ENCODE data around the gene MTARC2.

The MTARC2 gene

GRCh38 chr1:220759147-220759546, 11.0 kb downstream of the MTARC2 start:
- H3K4me1 ChIP-seq (ENCODE audit: control insufficient read depth, insufficient read depth, low read length), result no peaks in the 10 kb centered on the region
- H3K4me3 ChIP-seq (ENCODE audit: low read length), result no peak overlapping the region
- no peak overlapping the region for H3K27ac ChIP-seq (ENCODE audit: low read depth, low read length)
- no peak overlapping the region for H3K9ac ChIP-seq (ENCODE audit: low read length)
- no peaks in the 10 kb centered on the region for H3K27me3 ChIP-seq (ENCODE audit: control insufficient read depth, insufficient read depth, low read length)
- H3K36me3 ChIP-seq (ENCODE audit: control insufficient read depth, insufficient read depth, low read length), result no peaks in the 10 kb centered on the region

- no peak overlapping the region for H3K9ac ChIP-seq (ENCODE audit: low read length)
- H3K4me1 ChIP-seq (ENCODE audit: control insufficient read depth, insufficient read depth, low read length), result no peaks in the 10 kb centered on the region
- H3K27me3 ChIP-seq (ENCODE audit: control insufficient read depth, insufficient read depth, low read length), result no peaks in the 10 kb centered on the region
- H3K36me3 ChIP-seq (ENCODE audit: control insufficient read depth, insufficient read depth, low read length), result no peaks in the 10 kb centered on the region
- no peak overlapping the region for H3K4me3 ChIP-seq (ENCODE audit: low read length)
- H3K27ac ChIP-seq (ENCODE audit: low read depth, low read length), result no peak overlapping the region
Measured at GRCh38 chr1:220761688-220762427, 13.7 kb downstream of the MTARC2 start.

- no peaks in the 10 kb centered on the region for H3K4me1 ChIP-seq (ENCODE audit: control insufficient read depth, insufficient read depth, low read length)
- no peak overlapping the region for H3K4me3 ChIP-seq (ENCODE audit: low read length)
- H3K9ac ChIP-seq (ENCODE audit: low read length), result no peak overlapping the region
- H3K27ac ChIP-seq (ENCODE audit: low read depth, low read length), result no peak overlapping the region
- H3K36me3 ChIP-seq (ENCODE audit: control insufficient read depth, insufficient read depth, low read length), result peaks cover 3% of the 10 kb centered on the region
- no peaks in the 10 kb centered on the region for H3K27me3 ChIP-seq (ENCODE audit: control insufficient read depth, insufficient read depth, low read length)
Measured at GRCh38 chr1:220764757-220765156, 16.6 kb downstream of the MTARC2 start.

- H3K9ac ChIP-seq (ENCODE audit: low read length), result no peak overlapping the region
- no peak overlapping the region for H3K27ac ChIP-seq (ENCODE audit: low read depth, low read length)
- H3K36me3 ChIP-seq (ENCODE audit: control insufficient read depth, insufficient read depth, low read length), result peaks cover 10% of the 10 kb centered on the region
Measured at GRCh38 chr1:220767312-220768125, 19.4 kb downstream of the MTARC2 start.

GRCh38 chr1:220768126-220768601, 20.0 kb downstream of the MTARC2 start:
- no peak overlapping the region for H3K4me3 ChIP-seq (ENCODE audit: low read length)
- H3K27me3 ChIP-seq (ENCODE audit: control insufficient read depth, insufficient read depth, low read length), result no peaks in the 10 kb centered on the region
- H3K27ac ChIP-seq (ENCODE audit: low read depth, low read length), result peak overlapping the region; percentile 28
- no peak overlapping the region for H3K9ac ChIP-seq (ENCODE audit: low read length)
- no peaks in the 10 kb centered on the region for H3K4me1 ChIP-seq (ENCODE audit: control insufficient read depth, insufficient read depth, low read length)
- H3K36me3 ChIP-seq (ENCODE audit: control insufficient read depth, insufficient read depth, low read length), result peaks cover 10% of the 10 kb centered on the region

More at GRCh38 chr1:220767312-220768125, 19.4 kb downstream of the MTARC2 start:
- H3K4me1 ChIP-seq (ENCODE audit: control insufficient read depth, insufficient read depth, low read length), result no peaks in the 10 kb centered on the region
- no peak overlapping the region for H3K4me3 ChIP-seq (ENCODE audit: low read length)
- no peaks in the 10 kb centered on the region for H3K27me3 ChIP-seq (ENCODE audit: control insufficient read depth, insufficient read depth, low read length)

- Histone ChIP-seq H3K27me3 (ENCODE audit: control insufficient read depth, insufficient read depth, low read length) (no peaks in the 10 kb centered on the region), H3K4me1 (ENCODE audit: control insufficient read depth, insufficient read depth, low read length) (no peaks in the 10 kb centered on the region), H3K27ac (ENCODE audit: low read depth, low read length) (no peak overlapping the region), H3K4me3 (ENCODE audit: low read length) (no peak overlapping the region), H3K36me3 (ENCODE audit: control insufficient read depth, insufficient read depth, low read length) (peaks cover 10% of the 10 kb centered on the region), H3K9ac (ENCODE audit: low read length) (no peak overlapping the region)
Measured at GRCh38 chr1:220769205-220769604, 21.1 kb downstream of the MTARC2 start.

GRCh38 chr1:220770245-220770913, 22.3 kb downstream of the MTARC2 start:
- Histone ChIP-seq H3K27me3 (ENCODE audit: control insufficient read depth, insufficient read depth, low read length) (no peaks in the 10 kb centered on the region), H3K36me3 (ENCODE audit: control insufficient read depth, insufficient read depth, low read length) (peaks cover 10% of the 10 kb centered on the region), H3K9ac (ENCODE audit: low read length) (no peak overlapping the region), H3K4me3 (ENCODE audit: low read length) (no peak overlapping the region), H3K27ac (ENCODE audit: low read depth, low read length) (no peak overlapping the region), H3K4me1 (ENCODE audit: control insufficient read depth, insufficient read depth, low read length) (no peaks in the 10 kb centered on the region)

- peaks cover 10% of the 10 kb centered on the region for H3K36me3 ChIP-seq (ENCODE audit: control insufficient read depth, insufficient read depth, low read length)
- H3K4me3 ChIP-seq (ENCODE audit: low read length), result no peak overlapping the region
- H3K27me3 ChIP-seq (ENCODE audit: control insufficient read depth, insufficient read depth, low read length), result no peaks in the 10 kb centered on the region
- H3K4me1 ChIP-seq (ENCODE audit: control insufficient read depth, insufficient read depth, low read length), result no peaks in the 10 kb centered on the region
- no peak overlapping the region for H3K9ac ChIP-seq (ENCODE audit: low read length)
- no peak overlapping the region for H3K27ac ChIP-seq (ENCODE audit: low read depth, low read length)
Measured at GRCh38 chr1:220772846-220773245, 24.7 kb downstream of the MTARC2 start.

- Histone ChIP-seq H3K4me3 (ENCODE audit: low read length) (no peak overlapping the region), H3K27ac (ENCODE audit: low read depth, low read length) (no peak overlapping the region), H3K9ac (ENCODE audit: low read length) (no peak overlapping the region), H3K4me1 (ENCODE audit: control insufficient read depth, insufficient read depth, low read length) (no peaks in the 10 kb centered on the region), H3K36me3 (ENCODE audit: control insufficient read depth, insufficient read depth, low read length) (peaks cover 11% of the 10 kb centered on the region), H3K27me3 (ENCODE audit: control insufficient read depth, insufficient read depth, low read length) (no peaks in the 10 kb centered on the region)
Measured at GRCh38 chr1:220775240-220775853, 27.2 kb downstream of the MTARC2 start.

- Histone ChIP-seq H3K27me3 (ENCODE audit: control insufficient read depth, insufficient read depth, low read length) (no peaks in the 10 kb centered on the region), H3K9ac (ENCODE audit: low read length) (no peak overlapping the region), H3K36me3 (ENCODE audit: control insufficient read depth, insufficient read depth, low read length) (peaks cover 5% of the 10 kb centered on the region), H3K4me3 (ENCODE audit: low read length) (no peak overlapping the region), H3K27ac (ENCODE audit: low read depth, low read length) (no peak overlapping the region), H3K4me1 (ENCODE audit: control insufficient read depth, insufficient read depth, low read length) (no peaks in the 10 kb centered on the region)
Measured at GRCh38 chr1:220776254-220776653, 28.1 kb downstream of the MTARC2 start.

GRCh38 chr1:220776720-220777326, 28.7 kb downstream of the MTARC2 start:
- Histone ChIP-seq H3K4me3 (ENCODE audit: low read length) (no peak overlapping the region), H3K36me3 (ENCODE audit: control insufficient read depth, insufficient read depth, low read length) (peaks cover 5% of the 10 kb centered on the region), H3K4me1 (ENCODE audit: control insufficient read depth, insufficient read depth, low read length) (no peaks in the 10 kb centered on the region), H3K9ac (ENCODE audit: low read length) (no peak overlapping the region), H3K27me3 (ENCODE audit: control insufficient read depth, insufficient read depth, low read length) (no peaks in the 10 kb centered on the region), H3K27ac (ENCODE audit: low read depth, low read length) (no peak overlapping the region)

GRCh38 chr1:220783453-220783852, 35.3 kb downstream of the MTARC2 start:
- no peak overlapping the region for H3K4me3 ChIP-seq (ENCODE audit: low read length)
- H3K36me3 ChIP-seq (ENCODE audit: control insufficient read depth, insufficient read depth, low read length), result peaks cover 5% of the 10 kb centered on the region
- no peak overlapping the region for H3K27ac ChIP-seq (ENCODE audit: low read depth, low read length)
- H3K27me3 ChIP-seq (ENCODE audit: control insufficient read depth, insufficient read depth, low read length), result no peaks in the 10 kb centered on the region
- no peak overlapping the region for H3K9ac ChIP-seq (ENCODE audit: low read length)
- H3K4me1 ChIP-seq (ENCODE audit: control insufficient read depth, insufficient read depth, low read length), result peaks cover 5% of the 10 kb centered on the region

Measured in rectal smooth muscle tissue (tissue), 1 donor.